Activated CD4-positive, alpha-beta T cell treated with anti-CD3 and anti-CD28 coated beads for 36 hours (primary cell): ENCODE results near the gene TMEM82. TPM values are rescaled to one million over a fixed set of nuclear protein-coding genes. Genes with fewer than 3 reads are reported as not detected.

Source experiments
- ATAC-seq: fragments of 200-7000 bp; cut with Tn5 transposase; one replicate; pipeline ENCODE4 v1.10.0; 2021; ENCODE audit warnings: mild to moderate bottlenecking, moderate library complexity
- CTCF ChIA-PET: fragments of 350-600 bp; sonication (Branson Sonifier 250); formaldehyde crosslinking; loops from one replicate; lab custom pipeline; 2021; ENCODE audit warnings: antibody characterized with exemption; lab: Charles Lee
- POLR2A ChIA-PET: fragments of 350-600 bp; sonication (Branson Sonifier 250); formaldehyde crosslinking; loops from one replicate; lab custom pipeline; 2021; ENCODE audit warnings: antibody characterized with exemption, inconsistent platforms; lab: Charles Lee
- DNase-seq: peaks from one replicate; pipeline ENCODE4 v3.0.0-alpha.2; 2020
- H3K27ac Mint-ChIP-seq: one replicate; pipeline ENCODE4 v1.8.0; 2021; ENCODE audit warnings: mixed read lengths
- H3K27me3 Mint-ChIP-seq: one replicate; pipeline ENCODE4 v1.8.0; 2021; ENCODE audit warnings: mixed read lengths
- H3K36me3 Mint-ChIP-seq: one replicate; pipeline ENCODE4 v1.8.0; 2021; ENCODE audit warnings: low read depth, mixed read lengths
- H3K4me1 Mint-ChIP-seq: one replicate; pipeline ENCODE4 v1.8.0; 2021; ENCODE audit warnings: mixed read lengths
- H3K4me3 Mint-ChIP-seq: one replicate; pipeline ENCODE4 v1.8.0; 2021; ENCODE audit warnings: mild to moderate bottlenecking, moderate library complexity, mixed read lengths
- H3K9me3 Mint-ChIP-seq: one replicate; pipeline ENCODE4 v1.8.0; 2021; ENCODE audit warnings: low read depth, mixed read lengths
- intact Hi-C, 2 experiments: fragments of 100-400 bp; cut with DNase I in 1 of 2; cut with micrococcal nuclease in 1 of 2; formaldehyde crosslinking; loops; one replicate each; pipeline versions ENCODE4 v1.14.2 to v1.15.1; 2022 to 2024; cut with DNase I, micrococcal nuclease
- total RNA-seq, 2 experiments: library from RNA; stranded (reverse); gene quantifications; one replicate each; pipeline ENCODE4 v1.2.3, GENCODE V29; 2021

The TMEM82 gene
- total RNA-seq, 2 experiments from 2014 or later = not detected

GRCh38 chr1:15730936-15731335, 11.4 kb upstream of the TMEM82 start:
- CTCF ChIA-PET = no interaction called here
- peaks cover 6% of the 10 kb centered on the region for H3K36me3 Mint-ChIP-seq
- no peak for DNase-seq
- no peak overlapping the region for H3K4me3 Mint-ChIP-seq
- POLR2A ChIA-PET = no interaction called here
- no peak for ATAC-seq
- no peak overlapping the region for H3K27ac Mint-ChIP-seq
- no peaks in the 10 kb centered on the region for H3K9me3 Mint-ChIP-seq
- H3K4me1 Mint-ChIP-seq = no peaks in the 10 kb centered on the region
- intact Hi-C loops = no loop called here
- no peaks in the 10 kb centered on the region for H3K27me3 Mint-ChIP-seq

- no peak overlapping the region for H3K27ac Mint-ChIP-seq
- peaks cover 6% of the 10 kb centered on the region for H3K36me3 Mint-ChIP-seq
- POLR2A ChIA-PET = no interaction called here
- H3K9me3 Mint-ChIP-seq = no peaks in the 10 kb centered on the region
- no peaks in the 10 kb centered on the region for H3K4me1 Mint-ChIP-seq
- no peaks in the 10 kb centered on the region for H3K27me3 Mint-ChIP-seq
- ATAC-seq (no peak), DNase-seq (no peak)
- intact Hi-C loops = no loop called here
- H3K4me3 Mint-ChIP-seq = no peak overlapping the region
- CTCF ChIA-PET = no interaction called here
Measured at GRCh38 chr1:15731735-15732685, 10.3 kb upstream of the TMEM82 start.

DNA sequence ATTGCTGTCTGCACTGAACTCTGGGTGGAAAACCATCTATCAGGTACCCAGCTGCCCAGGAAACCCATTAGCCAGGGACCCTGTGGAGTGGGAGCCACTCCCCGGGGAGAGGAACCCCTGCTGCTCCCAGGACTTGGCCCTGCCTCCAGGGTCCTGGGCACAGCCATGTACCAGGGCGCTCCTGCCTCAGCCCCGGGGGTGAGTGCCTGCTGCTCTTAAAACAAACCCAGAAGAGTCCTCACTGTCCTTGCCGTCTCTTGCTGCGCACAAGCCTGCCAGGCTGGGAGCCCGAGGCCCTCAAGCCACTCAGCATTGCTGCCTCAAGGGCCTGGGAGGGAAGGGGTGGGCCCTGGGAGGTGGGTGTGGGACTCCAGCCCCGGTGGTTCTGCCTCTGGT, 9.6 kb upstream of the TMEM82 start:
- intact Hi-C loops = no loop called here
- CTCF ChIA-PET = no interaction called here

DNA sequence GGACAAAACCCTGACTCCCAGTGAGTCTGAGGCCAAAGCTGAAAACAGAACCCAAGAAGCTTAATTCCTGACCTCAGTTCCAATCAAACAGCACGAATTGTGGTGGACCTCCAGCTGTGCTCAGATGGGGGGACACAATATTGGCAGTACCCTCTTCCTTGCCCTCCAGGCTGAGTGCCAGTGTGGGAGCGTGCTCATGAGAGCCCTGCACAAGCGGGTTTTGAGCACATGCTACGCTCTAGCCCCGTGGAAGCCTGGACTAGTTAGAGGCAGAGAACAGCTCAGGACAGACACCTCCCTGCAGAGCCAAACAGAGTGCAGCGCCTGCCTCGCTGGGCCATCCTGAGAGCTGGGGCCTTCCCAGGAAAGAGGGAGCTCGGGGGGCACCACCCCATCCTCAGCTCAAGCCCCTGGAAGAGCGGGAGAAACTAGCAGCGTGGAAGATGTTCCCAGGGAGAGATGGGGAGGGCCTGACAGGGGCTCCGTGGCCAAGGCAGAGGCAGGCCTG, 9.0 kb upstream of the TMEM82 start:
- ChIA-PET POLR2A (interaction anchor here (0.5 kb wide), 1 partner anchor 1971 kb away, joined by 3 read pairs; no protein-coding TSS in a partner anchor), CTCF (no interaction called here)
- H3K27ac Mint-ChIP-seq = no peak overlapping the region
- no peaks in the 10 kb centered on the region for H3K27me3 Mint-ChIP-seq
- no peaks in the 10 kb centered on the region for H3K4me1 Mint-ChIP-seq
- H3K4me3 Mint-ChIP-seq = no peak overlapping the region
- H3K9me3 Mint-ChIP-seq = no peaks in the 10 kb centered on the region
- DNase-seq (no peak), ATAC-seq (no peak)
- intact Hi-C loops = no loop called here
- no peaks in the 10 kb centered on the region for H3K36me3 Mint-ChIP-seq

More for the DNA sequence above, 9.6 kb upstream of the TMEM82 start:
- POLR2A ChIA-PET = no interaction called here
- ATAC-seq = no peak
- no peaks in the 10 kb centered on the region for H3K27me3 Mint-ChIP-seq
- no peaks in the 10 kb centered on the region for H3K9me3 Mint-ChIP-seq
- H3K36me3 Mint-ChIP-seq = peaks cover 2% of the 10 kb centered on the region
- no peak overlapping the region for H3K27ac Mint-ChIP-seq
- no peak for DNase-seq
- H3K4me1 Mint-ChIP-seq = no peaks in the 10 kb centered on the region
- H3K4me3 Mint-ChIP-seq = no peak overlapping the region

GRCh38 chr1:15733726-15734226, 8.5 kb upstream of the TMEM82 start:
- ChIA-PET POLR2A (interaction anchor here (0.5 kb wide), 1 partner anchor 1972 kb away, joined by 3 read pairs; no protein-coding TSS in a partner anchor), CTCF (no interaction called here)
- H3K27ac Mint-ChIP-seq = no peak overlapping the region
- intact Hi-C loops = no loop called here
- H3K4me3 Mint-ChIP-seq = no peak overlapping the region
- no peaks in the 10 kb centered on the region for H3K27me3 Mint-ChIP-seq
- DNase-seq (no peak), ATAC-seq (no peak)
- no peaks in the 10 kb centered on the region for H3K9me3 Mint-ChIP-seq
- H3K36me3 Mint-ChIP-seq = no peaks in the 10 kb centered on the region
- H3K4me1 Mint-ChIP-seq = no peaks in the 10 kb centered on the region

- no peaks in the 10 kb centered on the region for H3K36me3 Mint-ChIP-seq
- CTCF ChIA-PET = no interaction called here
Measured at GRCh38 chr1:15734296-15734695, 8.0 kb upstream of the TMEM82 start.

DNA sequence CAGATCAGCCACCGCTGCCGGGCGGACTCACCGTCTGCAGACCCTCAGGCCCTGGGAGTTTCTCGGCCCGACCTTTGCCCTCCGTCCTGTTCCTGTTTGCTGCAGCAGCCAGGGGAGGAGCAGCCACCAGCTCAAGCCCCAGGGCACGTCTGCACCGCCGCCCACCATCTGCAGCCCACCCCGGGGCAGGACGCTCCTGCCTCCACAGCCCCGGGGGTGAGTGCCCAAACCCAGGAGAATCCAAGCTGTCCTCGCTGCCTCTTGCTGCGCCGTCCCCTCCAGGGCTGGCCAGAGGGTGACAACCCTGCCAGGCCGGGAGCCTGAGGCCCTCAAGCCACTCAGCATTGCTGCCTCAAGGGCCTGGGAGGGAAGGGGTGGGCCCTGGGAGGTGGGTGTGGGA, 7.4 kb upstream of the TMEM82 start:
- DNase-seq = no peak
- no peaks in the 10 kb centered on the region for H3K4me1 Mint-ChIP-seq

More at GRCh38 chr1:15734296-15734695, 8.0 kb upstream of the TMEM82 start:
- POLR2A ChIA-PET = no interaction called here
- no peaks in the 10 kb centered on the region for H3K9me3 Mint-ChIP-seq
- intact Hi-C loops = no loop called here
- no peak overlapping the region for H3K4me3 Mint-ChIP-seq
- DNase-seq (no peak), ATAC-seq (no peak)
- no peak overlapping the region for H3K27ac Mint-ChIP-seq
- no peaks in the 10 kb centered on the region for H3K27me3 Mint-ChIP-seq
- no peaks in the 10 kb centered on the region for H3K4me1 Mint-ChIP-seq

GRCh38 chr1:15735304-15736037, 6.8 kb upstream of the TMEM82 start:
- ATAC-seq = no peak
- H3K4me3 Mint-ChIP-seq = no peak overlapping the region
- DNase-seq = no peak
- H3K4me1 Mint-ChIP-seq = no peaks in the 10 kb centered on the region
- POLR2A ChIA-PET = no interaction called here
- CTCF ChIA-PET = interaction anchor here (0.5 kb wide), 1 partner anchor 526 kb away, joined by 3 read pairs; no protein-coding TSS in a partner anchor
- H3K36me3 Mint-ChIP-seq = no peaks in the 10 kb centered on the region
- intact Hi-C loops = no loop called here
- no peaks in the 10 kb centered on the region for H3K27me3 Mint-ChIP-seq
- no peak overlapping the region for H3K27ac Mint-ChIP-seq
- H3K9me3 Mint-ChIP-seq = no peaks in the 10 kb centered on the region

More for the DNA sequence above, 7.4 kb upstream of the TMEM82 start:
- CTCF ChIA-PET = no interaction called here
- H3K27ac Mint-ChIP-seq = no peak overlapping the region
- H3K36me3 Mint-ChIP-seq = no peaks in the 10 kb centered on the region
- H3K4me3 Mint-ChIP-seq = no peak overlapping the region
- ATAC-seq = no peak
- H3K9me3 Mint-ChIP-seq = no peaks in the 10 kb centered on the region
- intact Hi-C loops = no loop called here
- H3K27me3 Mint-ChIP-seq = no peaks in the 10 kb centered on the region
- POLR2A ChIA-PET = no interaction called here

- ChIA-PET CTCF (interaction anchor here (0.5 kb wide), 1 partner anchor 525 kb away, joined by 3 read pairs; no protein-coding TSS in a partner anchor), POLR2A (no interaction called here)
- no peaks in the 10 kb centered on the region for H3K9me3 Mint-ChIP-seq
- no peak within 1 kb of the TSS for H3K4me3 Mint-ChIP-seq
- DNase-seq (no peak), ATAC-seq (peak; percentile 12)
- no peak within 1 kb of the TSS for H3K27ac Mint-ChIP-seq
- intact Hi-C loops = no loop called here
- no peaks in the 10 kb centered on the region for H3K36me3 Mint-ChIP-seq
- no peaks in the 10 kb centered on the region for H3K27me3 Mint-ChIP-seq
- peaks cover under 1% of the 10 kb centered on the region for H3K4me1 Mint-ChIP-seq
Measured at GRCh38 chr1:15736038-15736891, 6.0 kb upstream of the TMEM82 start, which contains the start of gene SLC25A34. SLC25A34 (plus strand) TSS chr1:15736258; CDS start chr1:15736486, 228 bp downstream.

- Mint-ChIP-seq H3K27ac (no peak overlapping the region), H3K27me3 (no peaks in the 10 kb centered on the region), H3K9me3 (no peaks in the 10 kb centered on the region), H3K4me3 (no peak overlapping the region), H3K4me1 (peaks cover 5% of the 10 kb centered on the region), H3K36me3 (no peaks in the 10 kb centered on the region)
- no peak for DNase-seq
- POLR2A ChIA-PET = interaction anchor here (0.5 kb wide), 1 partner anchor 168 kb away, joined by 5 read pairs; no protein-coding TSS in a partner anchor
- no peak for ATAC-seq
- intact Hi-C loops = no loop called here
- CTCF ChIA-PET = interaction anchor here (0.7 to 1.1 kb wide), 2 partner anchors 58 to 166 kb away, joined by 3 to 6 read pairs; no protein-coding TSS in a partner anchor
Measured at GRCh38 chr1:15736892-15737261, 5.4 kb upstream of the TMEM82 start.
